HG03342 (cell line): ENCODE measurements around the gene PSAT1.

Source experiments
- ATAC-seq: cut with Tn5 transposase; IDR thresholded peaks from one replicate; pipeline ENCODE4 v1.9.1; 2021; ENCODE audit warnings: mild to moderate bottlenecking, moderate library complexity; ENCODE audit not compliant: unreplicated experiment

Gene PSAT1

DNA sequence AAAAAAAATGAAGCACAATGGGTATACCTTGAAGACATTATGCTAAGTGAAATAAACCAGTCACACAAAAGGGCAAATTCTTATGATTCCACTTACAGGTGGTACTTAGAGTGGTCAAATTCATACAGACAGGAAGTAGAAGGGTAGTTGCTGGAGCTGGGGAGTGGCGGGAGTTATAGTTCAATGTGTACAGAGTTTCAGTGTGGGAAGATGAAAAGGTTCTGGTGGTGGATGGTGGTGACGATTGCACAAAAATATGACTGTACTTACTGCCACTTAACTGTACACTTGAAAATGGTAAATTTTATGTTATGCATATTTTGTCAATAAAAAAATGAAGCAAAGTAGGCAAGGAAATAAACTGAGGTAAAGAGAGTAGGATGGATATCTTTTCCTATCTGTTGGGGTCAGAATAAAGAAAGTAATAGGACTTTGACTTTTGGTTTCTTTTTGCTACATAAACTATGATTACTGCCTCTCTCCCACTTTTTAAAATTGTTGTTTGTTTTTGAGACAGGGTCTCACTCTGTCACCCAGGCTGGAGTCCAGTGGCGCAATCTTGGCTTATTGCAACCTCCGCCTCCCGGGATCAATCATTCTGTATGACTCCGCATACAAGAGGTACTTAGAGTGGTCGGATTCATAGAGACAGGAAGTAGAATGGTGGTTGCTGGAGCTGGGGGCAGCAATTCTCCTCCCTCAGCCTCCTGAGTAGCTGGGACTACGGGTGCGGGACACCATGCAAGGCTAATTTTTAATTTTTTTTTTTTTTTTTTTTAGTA, 4.0 kb upstream of the PSAT1 start:
- no peak for ATAC-seq

DNA sequence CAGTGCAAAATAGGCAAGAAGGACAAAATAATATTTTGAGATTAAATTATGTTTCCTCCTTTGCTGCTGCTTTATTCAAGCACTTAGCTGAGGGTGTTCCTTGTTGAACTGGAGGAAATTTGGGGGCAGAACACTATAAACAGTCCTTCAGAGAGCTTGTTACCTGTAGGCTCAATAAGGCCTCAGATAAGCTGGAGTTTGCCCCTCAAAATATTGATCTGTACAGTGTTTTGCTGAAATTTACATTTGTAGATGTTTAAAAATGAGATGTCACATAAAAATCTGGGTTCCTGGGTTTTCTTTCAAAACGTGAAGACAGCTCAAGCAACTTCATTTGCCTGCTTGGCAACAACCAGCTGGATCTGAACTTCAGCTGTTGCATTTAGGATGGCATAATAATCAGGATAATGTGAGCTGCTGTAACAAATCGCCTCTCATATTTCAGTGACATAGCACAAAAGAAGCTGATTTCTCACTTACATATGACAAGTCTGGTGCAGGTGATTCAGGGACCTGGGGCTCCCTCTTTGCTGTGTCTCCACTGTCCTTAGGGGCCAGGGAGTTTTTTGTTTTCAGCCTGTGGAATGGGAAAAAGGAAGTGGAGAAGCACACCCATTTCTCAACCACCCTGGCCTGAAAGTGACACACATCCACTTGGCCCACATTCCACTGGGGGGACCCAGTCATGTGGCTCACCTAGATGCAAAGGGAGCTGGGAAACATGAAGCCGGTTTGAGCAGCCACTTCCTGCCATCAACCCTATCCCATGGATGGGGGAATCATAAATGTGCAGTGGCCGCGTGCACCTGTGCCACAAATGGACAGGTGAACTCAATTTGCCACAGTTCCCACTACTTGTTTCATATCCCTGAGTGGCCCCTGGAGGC, 2.4 kb upstream of the PSAT1 start:
- ATAC-seq: no peak

GRCh38 chr9:78295177-78295575, 1.7 kb upstream of the PSAT1 start:
- ATAC-seq: no peak

DNA sequence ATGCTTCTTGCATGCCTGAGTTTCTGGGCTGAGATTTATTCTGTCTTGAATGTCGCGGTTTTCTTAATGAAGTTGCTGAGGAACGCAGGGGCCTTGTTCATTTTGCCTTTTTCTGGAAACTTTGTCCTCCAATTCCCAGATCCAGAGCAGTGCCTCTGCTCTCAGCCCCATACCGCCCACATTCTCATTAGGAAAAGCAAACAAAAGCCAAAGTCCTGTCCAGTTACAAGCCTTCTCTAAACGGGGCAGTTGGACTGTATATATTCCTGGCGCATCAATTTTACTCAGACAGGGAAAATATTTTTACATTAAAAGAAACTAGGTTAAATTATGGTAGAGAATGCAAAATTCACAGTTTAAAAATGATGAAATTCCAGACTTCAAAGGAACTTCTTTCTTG, 1.2 kb upstream of the PSAT1 start:
- no peak for ATAC-seq

- no peak for ATAC-seq
Observed at GRCh38 chr9:78296201-78296892, 578 bp upstream of the PSAT1 start.

- no peak for ATAC-seq
Observed at GRCh38 chr9:78297672-78297961, 692 bp downstream of the PSAT1 start.

DNA sequence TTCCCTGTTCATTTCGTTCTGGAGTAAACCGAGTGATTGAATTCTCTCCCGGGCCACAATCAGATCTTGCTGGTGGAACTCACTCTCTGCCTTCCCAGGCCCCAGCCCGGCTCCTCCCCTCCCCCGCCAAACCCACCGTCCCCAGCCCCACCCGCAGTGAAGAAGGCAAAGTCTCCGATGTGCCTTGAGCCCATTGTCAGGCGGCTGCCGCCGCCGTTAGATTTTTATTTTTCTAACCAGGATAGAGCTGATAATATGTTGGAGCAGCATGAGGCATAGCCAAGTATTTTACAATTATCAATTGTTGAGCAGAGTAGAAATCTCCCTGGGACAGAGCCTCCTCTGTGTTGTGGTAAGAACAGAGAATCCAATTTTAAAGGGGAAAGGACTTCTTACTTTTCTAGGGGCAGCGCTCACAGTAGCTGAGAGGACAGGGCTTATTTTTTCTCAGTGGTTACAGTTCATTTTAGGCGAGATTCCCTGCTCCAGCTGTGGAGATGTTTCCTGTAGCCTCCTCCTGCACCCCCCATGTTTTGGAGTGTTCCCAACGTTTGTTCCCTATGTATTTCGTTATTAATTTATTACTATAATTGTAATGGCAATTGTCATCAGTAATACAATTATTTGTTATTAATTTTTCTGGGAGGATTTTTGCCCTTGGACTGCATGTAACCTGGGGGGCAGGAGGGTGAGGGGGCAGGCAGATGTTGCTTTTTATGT, 1.3 kb downstream of the PSAT1 start:
- no peak for ATAC-seq

GRCh38 chr9:78300209-78300608, 3.3 kb downstream of the PSAT1 start:
- ATAC-seq: no peak

DNA sequence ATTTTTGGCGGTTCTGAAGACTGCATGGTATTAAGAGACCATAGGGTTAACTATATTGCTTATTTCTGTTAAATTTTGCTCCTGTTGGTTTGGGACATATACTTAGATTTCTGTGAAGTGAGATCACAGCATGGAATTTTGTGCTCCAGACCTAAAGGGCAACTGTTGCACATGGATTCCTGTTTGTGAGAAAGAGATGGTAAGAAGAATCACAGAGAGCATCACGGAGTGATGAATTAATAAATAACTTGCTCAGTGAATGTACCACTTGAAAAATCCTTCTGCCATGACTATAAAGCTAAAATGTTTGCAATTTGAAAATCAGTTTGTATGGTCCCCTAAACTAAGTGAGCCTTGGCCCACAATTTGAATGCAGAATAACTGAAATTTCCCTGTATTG, 4.5 kb downstream of the PSAT1 start:
- no peak for ATAC-seq

DNA sequence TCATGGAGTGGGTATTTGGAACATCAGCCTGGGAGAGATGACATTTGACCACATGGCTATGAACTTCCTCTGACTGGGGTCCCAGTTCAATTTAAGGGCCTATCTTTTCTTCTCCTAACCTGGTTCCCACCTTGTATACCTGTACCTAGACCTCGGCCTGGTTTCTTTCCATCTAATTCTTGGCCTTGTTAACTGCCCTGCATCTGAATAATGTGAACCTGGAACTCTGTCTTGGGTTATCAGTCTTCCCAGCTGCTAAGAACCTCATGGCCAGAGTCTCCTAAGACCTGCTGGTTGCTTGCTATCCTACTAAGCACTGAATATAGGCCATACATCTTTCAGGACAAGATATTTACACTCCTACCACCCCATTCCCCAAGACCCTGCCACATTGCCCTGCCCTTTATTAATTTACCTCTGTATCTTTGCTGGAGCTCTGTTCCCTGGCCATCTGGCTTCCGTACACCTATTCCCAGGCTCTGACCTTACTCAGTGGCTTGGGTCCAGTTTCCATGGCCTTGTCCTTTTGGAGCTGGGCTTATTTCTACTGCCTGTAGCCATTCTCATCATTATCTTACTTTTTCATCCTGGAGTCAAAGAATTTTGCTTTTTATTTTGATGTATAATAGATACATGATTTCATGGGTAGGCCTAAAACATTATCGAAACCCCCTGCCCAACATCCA, 6.6 kb downstream of the PSAT1 start:
- ATAC-seq: no peak

GRCh38 chr9:78304357-78304756, 7.4 kb downstream of the PSAT1 start:
- ATAC-seq: no peak

GRCh38 chr9:78306222-78307076, 9.5 kb downstream of the PSAT1 start:
- no peak for ATAC-seq

DNA sequence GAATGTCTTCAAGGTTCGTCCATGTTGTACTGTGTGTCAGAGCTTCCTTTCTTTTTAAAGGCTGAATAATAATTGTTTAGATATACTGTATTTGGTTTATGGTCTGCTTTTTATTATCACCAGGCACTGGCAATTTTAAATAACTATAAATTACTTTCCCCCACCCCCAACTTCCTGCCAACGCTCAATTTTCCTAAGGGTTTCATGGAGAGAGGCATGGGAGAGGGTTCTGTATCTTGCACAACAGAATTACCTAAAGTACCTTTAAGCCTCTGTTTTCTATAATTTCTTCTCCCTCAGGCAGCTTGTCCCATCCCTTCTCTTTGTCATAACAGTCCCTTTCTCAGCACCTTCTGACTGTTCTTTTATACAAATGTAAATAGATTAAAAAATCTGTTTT, 10.4 kb downstream of the PSAT1 start:
- ATAC-seq: no peak

DNA sequence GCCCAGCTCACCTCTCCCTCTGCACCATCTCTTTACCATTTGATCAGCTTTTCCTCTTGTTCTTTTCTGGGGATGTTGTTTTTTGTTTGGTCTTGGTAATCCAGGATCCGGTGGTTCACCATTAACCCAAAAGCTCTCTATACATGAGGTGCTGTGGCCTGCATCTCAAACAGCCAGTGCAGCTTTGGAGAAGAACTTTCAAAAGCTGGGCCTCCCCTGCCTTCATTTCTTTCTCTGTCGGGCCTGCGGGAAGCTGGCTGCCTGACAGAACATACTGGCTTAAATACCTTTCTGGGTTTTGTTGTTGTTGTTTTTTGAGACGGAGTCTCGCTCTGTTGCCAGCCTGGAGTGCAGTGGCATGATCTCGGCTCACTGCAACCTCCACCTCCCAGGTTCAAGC, 12.1 kb downstream of the PSAT1 start:
- ATAC-seq: no peak

DNA sequence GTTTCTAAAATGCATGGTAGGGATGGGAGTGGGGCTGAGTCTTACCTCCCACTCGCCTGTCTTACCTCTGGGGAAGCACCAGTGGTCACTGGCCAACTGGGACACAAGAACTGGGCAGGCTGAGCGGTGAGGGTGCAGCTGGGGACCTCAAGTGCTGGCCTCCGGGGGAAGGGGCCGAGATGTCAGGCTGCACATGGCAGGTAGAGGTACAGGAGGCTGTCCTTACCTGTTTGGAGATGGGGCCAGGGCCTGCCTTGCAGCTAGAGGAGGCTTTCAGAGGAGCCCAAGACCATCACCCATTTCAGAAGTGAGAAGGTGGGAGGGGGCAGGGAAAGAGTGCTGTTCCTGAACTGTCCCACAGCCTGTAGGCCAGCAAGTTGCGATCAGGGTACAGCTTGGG, 14.2 kb downstream of the PSAT1 start:
- ATAC-seq: no peak

GRCh38 chr9:78311886-78312524, 15.1 kb downstream of the PSAT1 start:
- no peak for ATAC-seq

DNA sequence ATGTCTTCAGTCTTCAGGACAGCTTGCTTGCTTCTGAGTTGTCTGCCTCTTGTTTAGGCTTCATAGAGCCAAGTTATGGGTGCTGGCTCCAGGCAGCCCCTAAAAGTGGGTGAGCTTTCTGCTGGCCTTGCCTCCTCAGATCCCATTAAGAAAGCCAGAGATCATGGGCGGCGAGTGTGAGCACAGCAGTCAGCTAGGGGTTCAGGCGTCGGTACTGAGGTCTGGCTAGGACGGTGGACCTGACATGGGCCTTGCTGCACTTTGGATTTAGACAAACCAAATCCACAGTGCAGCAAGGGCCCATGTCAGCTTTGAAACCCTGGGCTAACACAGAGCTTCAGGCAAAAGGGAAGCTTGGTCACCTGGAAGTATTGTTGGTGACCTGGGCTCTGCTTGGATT, 17.6 kb downstream of the PSAT1 start:
- no peak for ATAC-seq

DNA sequence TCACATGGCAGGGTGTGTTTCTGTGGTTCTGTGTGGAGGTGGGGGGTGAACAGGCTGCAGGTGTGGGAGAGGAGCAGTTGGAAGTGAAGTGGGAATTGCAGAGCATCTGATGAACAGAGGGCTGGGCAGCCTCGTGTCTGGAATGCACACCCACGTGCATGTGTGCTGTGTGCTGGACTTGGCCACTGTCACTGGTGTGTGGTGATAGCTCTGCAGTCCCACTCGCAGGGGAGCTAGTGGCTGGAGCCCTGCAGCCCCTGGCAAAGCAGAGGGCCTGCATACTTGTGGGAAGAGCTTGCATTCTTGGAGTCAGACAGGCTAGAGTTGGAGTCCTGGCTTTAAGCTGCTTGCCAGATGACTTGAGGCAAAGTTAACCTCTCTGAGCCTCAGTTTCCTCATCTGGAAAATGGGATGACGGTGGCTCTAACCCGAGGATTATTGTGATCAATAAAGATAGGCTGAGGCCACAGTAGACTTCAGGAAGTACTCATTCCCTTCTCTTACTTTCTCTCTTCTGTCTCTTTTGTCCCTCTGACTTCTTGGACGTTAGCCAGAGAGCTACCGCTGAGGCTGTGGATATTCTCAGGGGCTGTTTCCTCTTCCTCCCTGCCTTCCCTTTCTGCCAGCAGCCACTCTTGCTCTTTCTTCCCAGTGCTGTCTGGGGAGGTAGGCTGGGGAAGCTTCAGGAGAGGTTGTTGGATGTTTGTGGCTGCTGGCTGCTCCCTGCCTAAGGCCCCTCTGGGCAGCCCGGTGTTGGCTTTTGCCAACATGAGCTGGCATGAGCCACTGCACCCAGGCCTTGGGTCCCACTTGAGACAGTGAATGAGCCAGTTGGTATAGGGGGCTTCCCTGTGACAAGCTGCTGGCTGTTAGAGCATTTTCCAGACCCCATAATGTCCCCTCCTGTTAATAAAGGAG, 18.3 kb downstream of the PSAT1 start:
- ATAC-seq: no peak
